NCI-H2081 treated with DMSO at 0.1 percent for 48 hours (cell line): ENCODE data around the gene ADGRG6.
"Not testable (repeated sequence)": the region's sequence is repeated elsewhere in the genome, so short reads cannot be mapped to it uniquely, and the experiment has no call there.

Experiments used
- DNase-seq: peaks from one replicate; lab custom pipeline; 2025; lab: John Stamatoyannopoulos, UW

ADGRG6 gene

GRCh38 chr6:142346166-142346565 lies 44.4 kb downstream of the ADGRG6 start:
- not testable (repeated sequence) for DNase-seq

- no peak for DNase-seq
These were observed 47.5 kb downstream of the ADGRG6 start for GRCh38 chr6:142349215-142349823.

- no peak for DNase-seq
These were observed 48.5 kb downstream of the ADGRG6 start for GRCh38 chr6:142350309-142350708.

GRCh38 chr6:142353690-142354089 lies 51.9 kb downstream of the ADGRG6 start:
- DNase-seq: no peak

- no peak for DNase-seq
These were observed 52.8 kb downstream of the ADGRG6 start for GRCh38 chr6:142354650-142355049.

GRCh38 chr6:142355520-142356174 lies 53.8 kb downstream of the ADGRG6 start:
- no peak for DNase-seq

GRCh38 chr6:142356201-142356883 lies 54.5 kb downstream of the ADGRG6 start:
- DNase-seq: no peak

GRCh38 chr6:142356884-142357225 lies 55.0 kb downstream of the ADGRG6 start:
- DNase-seq: no peak

- DNase-seq: no peak
These were observed 56.1 kb downstream of the ADGRG6 start for GRCh38 chr6:142357879-142358278.

- DNase-seq: no peak
These were observed 57.6 kb downstream of the ADGRG6 start for GRCh38 chr6:142359271-142359960.

GRCh38 chr6:142361345-142361744 lies 59.5 kb downstream of the ADGRG6 start:
- DNase-seq: no peak

GRCh38 chr6:142361779-142362750 lies 60.3 kb downstream of the ADGRG6 start:
- no peak for DNase-seq

GRCh38 chr6:142367061-142367460 lies 65.3 kb downstream of the ADGRG6 start:
- DNase-seq: no peak

GRCh38 chr6:142367501-142368018 lies 65.8 kb downstream of the ADGRG6 start:
- DNase-seq: no peak

GRCh38 chr6:142369266-142369665 lies 67.5 kb downstream of the ADGRG6 start:
- no peak for DNase-seq

GRCh38 chr6:142372348-142372747 lies 70.5 kb downstream of the ADGRG6 start:
- DNase-seq: no peak

- DNase-seq: no peak
These were observed 71.7 kb downstream of the ADGRG6 start for GRCh38 chr6:142373268-142374090.

- DNase-seq: no peak
These were observed 72.4 kb downstream of the ADGRG6 start for GRCh38 chr6:142374091-142374770.

- no peak for DNase-seq
These were observed 73.3 kb downstream of the ADGRG6 start for GRCh38 chr6:142374965-142375733.
